KMS-11 (cell line): ENCODE measurements around the gene NSG1.

ENCODE experiments used
- H2AFZ ChIP-seq: fragments of 200-600 bp; sonication (generic); 2 replicates; pipeline ENCODE4 v1.6.1; 2016; ENCODE audit warnings: antibody characterized with exemption, mixed run types, low read depth
- H3K27ac ChIP-seq: fragments of 200-600 bp; sonication (generic); 2 replicates; pipeline ENCODE4 v1.6.1; 2016; ENCODE audit warnings: mild to moderate bottlenecking, mixed run types
- H3K27me3 ChIP-seq: fragments of 200-600 bp; sonication (generic); 2 replicates; pipeline ENCODE4 v1.6.1; 2017; ENCODE audit warnings: mild to moderate bottlenecking, low read depth, mixed run types, moderate library complexity; ENCODE audit not compliant: insufficient read depth
- H3K36me3 ChIP-seq: fragments of 200-600 bp; sonication (generic); 2 replicates; pipeline ENCODE4 v1.6.1; 2017; ENCODE audit warnings: mild to moderate bottlenecking, mixed run types; ENCODE audit not compliant: insufficient read depth
- H3K4me1 ChIP-seq: fragments of 200-600 bp; sonication (generic); 2 replicates; pipeline ENCODE4 v1.6.1; 2016; ENCODE audit warnings: mild to moderate bottlenecking, low read depth, mixed run types; ENCODE audit not compliant: poor library complexity, severe bottlenecking
- H3K4me2 ChIP-seq: fragments of 200-600 bp; sonication (generic); 2 replicates; pipeline ENCODE4 v1.7.0; 2016; ENCODE audit warnings: mild to moderate bottlenecking, mixed run types
- H3K4me3 ChIP-seq: fragments of 200-600 bp; sonication (generic); IDR thresholded peaks from 2 replicates; pipeline ENCODE4 v1.6.1; 2017; ENCODE audit warnings: low read depth, low read length, mixed read lengths; ENCODE audit not compliant: insufficient read depth
- H3K79me2 ChIP-seq: fragments of 200-600 bp; sonication (generic); 2 replicates; pipeline ENCODE4 v1.6.1; 2016; ENCODE audit warnings: low read depth, mixed run types; ENCODE audit not compliant: insufficient read depth
- H3K9ac ChIP-seq: fragments of 200-600 bp; sonication (generic); 2 replicates; pipeline ENCODE4 v1.6.1; 2016; ENCODE audit warnings: mild to moderate bottlenecking, mixed run types
- H4K20me1 ChIP-seq: fragments of 200-600 bp; sonication (generic); 2 replicates; pipeline ENCODE4 v1.6.1; 2016; ENCODE audit warnings: mild to moderate bottlenecking, mixed run types; ENCODE audit not compliant: insufficient read depth
- TF ChIP-seq, protein P1 (sequence below): fragments of 200-600 bp; sonication (generic); conservative IDR thresholded peaks from 2 replicates; pipeline ENCODE4 v1.6.1; 2017; ENCODE audit warnings: low read depth, mild to moderate bottlenecking, antibody characterized with exemption, low read length, moderate library complexity, mixed read lengths

Gene NSG1

DNA sequence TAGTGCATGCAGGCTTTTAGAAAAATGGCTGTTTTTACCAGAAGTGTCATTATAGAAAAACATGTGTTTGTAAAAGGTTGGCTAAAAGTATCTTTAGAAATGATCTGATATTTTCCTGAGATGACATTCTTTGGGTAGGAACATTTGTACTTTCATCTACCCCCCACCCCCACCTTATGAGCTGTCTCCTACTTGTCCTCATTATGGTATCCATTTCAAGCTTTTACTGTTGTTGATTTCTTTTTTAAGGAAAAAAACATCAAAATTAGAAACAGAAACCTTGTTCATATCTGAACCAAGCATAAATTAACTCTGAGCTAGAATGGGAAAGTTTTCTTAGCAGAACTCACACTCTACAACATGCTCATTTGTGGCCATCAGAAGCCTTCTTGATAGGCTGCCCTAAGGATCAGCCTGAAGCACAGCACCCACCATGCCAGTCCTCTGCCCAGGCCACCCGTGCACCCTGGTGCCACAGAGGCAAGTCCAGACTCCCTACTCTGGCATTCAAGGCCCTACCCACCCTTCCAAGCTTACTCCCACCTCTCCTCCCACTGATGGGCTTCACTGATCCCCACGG is 49.4 kb downstream of the NSG1 start:
- no peaks in the 10 kb centered on the region for H3K27me3 ChIP-seq
- H3K36me3 ChIP-seq = no peaks in the 10 kb centered on the region
- TF ChIP-seq, protein P1, sequence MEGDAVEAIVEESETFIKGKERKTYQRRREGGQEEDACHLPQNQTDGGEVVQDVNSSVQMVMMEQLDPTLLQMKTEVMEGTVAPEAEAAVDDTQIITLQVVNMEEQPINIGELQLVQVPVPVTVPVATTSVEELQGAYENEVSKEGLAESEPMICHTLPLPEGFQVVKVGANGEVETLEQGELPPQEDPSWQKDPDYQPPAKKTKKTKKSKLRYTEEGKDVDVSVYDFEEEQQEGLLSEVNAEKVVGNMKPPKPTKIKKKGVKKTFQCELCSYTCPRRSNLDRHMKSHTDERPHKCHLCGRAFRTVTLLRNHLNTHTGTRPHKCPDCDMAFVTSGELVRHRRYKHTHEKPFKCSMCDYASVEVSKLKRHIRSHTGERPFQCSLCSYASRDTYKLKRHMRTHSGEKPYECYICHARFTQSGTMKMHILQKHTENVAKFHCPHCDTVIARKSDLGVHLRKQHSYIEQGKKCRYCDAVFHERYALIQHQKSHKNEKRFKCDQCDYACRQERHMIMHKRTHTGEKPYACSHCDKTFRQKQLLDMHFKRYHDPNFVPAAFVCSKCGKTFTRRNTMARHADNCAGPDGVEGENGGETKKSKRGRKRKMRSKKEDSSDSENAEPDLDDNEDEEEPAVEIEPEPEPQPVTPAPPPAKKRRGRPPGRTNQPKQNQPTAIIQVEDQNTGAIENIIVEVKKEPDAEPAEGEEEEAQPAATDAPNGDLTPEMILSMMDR = no peak
- no peak overlapping the region for H3K9ac ChIP-seq
- no peak overlapping the region for H3K4me2 ChIP-seq
- H4K20me1 ChIP-seq = no peaks in the 10 kb centered on the region
- H3K27ac ChIP-seq = no peak overlapping the region
- no peak overlapping the region for H2AFZ ChIP-seq
- no peaks in the 10 kb centered on the region for H3K4me1 ChIP-seq
- no peaks in the 10 kb centered on the region for H3K79me2 ChIP-seq
- no peak overlapping the region for H3K4me3 ChIP-seq

DNA sequence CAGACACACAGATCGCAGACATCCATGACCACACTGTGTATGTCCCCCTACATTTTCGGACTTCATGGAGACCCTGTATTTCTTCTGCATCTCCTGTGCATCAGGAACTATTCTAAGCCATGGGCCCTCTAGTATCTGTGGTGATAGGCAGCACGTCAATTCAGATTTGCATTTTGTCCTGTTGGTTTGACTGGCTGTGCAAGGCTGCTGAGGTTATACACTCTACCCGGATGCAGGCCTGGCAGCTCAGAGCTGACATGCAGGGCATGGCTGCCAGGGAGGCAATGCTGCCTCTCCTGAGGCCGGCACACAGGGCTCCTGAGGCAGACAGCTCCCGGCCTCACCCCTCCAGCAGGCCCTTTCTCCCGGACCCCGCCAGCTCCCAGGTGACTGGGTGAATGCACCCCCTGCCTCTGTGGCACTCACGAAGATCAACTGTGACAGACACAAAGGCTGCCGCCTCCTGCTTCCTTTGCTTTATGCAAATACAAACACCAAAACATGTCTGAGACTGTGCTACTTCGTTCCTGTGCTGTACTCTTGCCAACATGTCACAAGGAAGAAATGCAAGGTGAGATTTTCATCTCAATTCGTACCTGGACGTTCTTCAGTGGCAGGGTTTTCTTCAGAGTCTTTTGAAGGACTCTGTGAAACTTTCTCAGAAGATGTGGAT is 51.0 kb downstream of the NSG1 start:
- Histone ChIP-seq H3K79me2 (no peaks in the 10 kb centered on the region), H3K4me2 (no peak overlapping the region), H3K9ac (no peak overlapping the region), H3K4me1 (no peaks in the 10 kb centered on the region), H2AFZ (no peak overlapping the region), H3K27me3 (no peaks in the 10 kb centered on the region), H3K4me3 (no peak overlapping the region), H3K36me3 (no peaks in the 10 kb centered on the region), H3K27ac (no peak overlapping the region), H4K20me1 (no peaks in the 10 kb centered on the region)
- TF ChIP-seq, protein P1 = no peak

DNA sequence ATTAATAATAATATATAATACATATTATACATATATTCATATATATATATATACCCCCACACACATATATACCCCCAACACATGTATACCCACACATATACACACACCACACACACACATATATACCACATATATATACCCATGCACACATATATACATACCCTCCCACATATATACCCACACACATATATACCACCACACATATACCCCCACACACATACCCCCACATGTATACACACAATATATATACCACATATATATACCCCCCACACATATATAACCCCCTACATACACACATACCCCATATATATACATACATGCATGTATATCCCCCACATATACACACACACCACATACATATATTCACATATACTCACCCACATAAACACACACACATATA is 52.0 kb downstream of the NSG1 start:
- Histone ChIP-seq H3K36me3 (no peaks in the 10 kb centered on the region), H3K79me2 (no peaks in the 10 kb centered on the region), H3K4me2 (no peak overlapping the region), H2AFZ (no peak overlapping the region), H3K4me1 (no peaks in the 10 kb centered on the region), H4K20me1 (no peaks in the 10 kb centered on the region), H3K4me3 (no peak overlapping the region), H3K27ac (no peak overlapping the region), H3K9ac (no peak overlapping the region), H3K27me3 (no peaks in the 10 kb centered on the region)
- TF ChIP-seq, protein P1 = no peak

DNA sequence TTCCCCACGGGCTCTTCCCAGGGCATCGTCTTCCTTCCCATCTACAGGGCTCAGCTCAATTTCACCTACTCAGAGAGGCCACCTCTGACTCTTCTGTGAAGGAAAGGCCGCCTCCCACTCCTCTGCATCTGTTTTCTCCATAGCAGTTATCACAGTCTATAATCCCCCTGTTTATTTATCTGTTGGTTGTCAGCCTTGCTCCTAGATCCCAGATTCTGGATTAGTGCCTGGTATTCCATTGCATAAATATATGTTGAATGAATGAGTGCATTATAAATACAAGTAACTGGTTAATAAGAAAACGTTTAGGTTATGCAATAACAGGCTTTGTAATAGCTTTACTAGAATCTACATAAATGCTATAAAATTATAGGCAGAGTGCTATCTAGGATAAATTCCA is 52.9 kb downstream of the NSG1 start:
- Histone ChIP-seq H3K4me2 (no peak overlapping the region), H3K4me1 (no peaks in the 10 kb centered on the region), H3K79me2 (no peaks in the 10 kb centered on the region), H3K27me3 (no peaks in the 10 kb centered on the region), H2AFZ (no peak overlapping the region), H3K36me3 (no peaks in the 10 kb centered on the region), H4K20me1 (no peaks in the 10 kb centered on the region), H3K27ac (no peak overlapping the region), H3K9ac (no peak overlapping the region), H3K4me3 (no peak overlapping the region)
- TF ChIP-seq, protein P1 = no peak
